Ovary (tissue), 9 donors: ENCODE data around the gene SORBS1. TPM values are rescaled to one million over a fixed set of nuclear protein-coding genes. Genes with fewer than 3 reads are reported as not detected.

ENCODE experiments used
- DNase-seq, 5 donors: peaks; one replicate each; pipeline ENCODE4 v3.0.0-alpha.2; 2019 to 2020
- H3K27ac ChIP-seq, 2 donors: fragments of 200-600 bp; one replicate each; pipeline versions ENCODE4 v1.5.1 to v1.8.0; 2019 to 2022
- H3K27me3 ChIP-seq: fragments of 200-600 bp; one replicate; pipeline ENCODE4 v1.8.0; 2022
- H3K36me3 ChIP-seq: fragments of 200-600 bp; sonication (generic); one replicate; pipeline ENCODE4 v1.5.1; 2019
- H3K4me1 ChIP-seq: one replicate; pipeline ENCODE4 v1.8.1; 2013; ENCODE audit warnings: mild to moderate bottlenecking, moderate library complexity; ENCODE audit not compliant: insufficient read depth
- H3K4me3 ChIP-seq: fragments of 200-600 bp; sonication (generic); one replicate; pipeline ENCODE4 v1.5.1; 2017
- H3K9me3 ChIP-seq, 2 donors: fragments of 200-600 bp in 1 of 2; sonication (generic) in 1 of 2; one replicate each; pipeline versions ENCODE4 v1.5.1 to v1.8.1; 2013 to 2019; ENCODE audit warnings: mild to moderate bottlenecking in 1 of 2, moderate library complexity in 1 of 2
- EP300 ChIP-seq: sonication (generic); formaldehyde crosslinking; IDR thresholded peaks from one replicate; pipeline ENCODE4 v1.6.1; 2017; ENCODE audit warnings: antibody characterized with exemption
- POLR2A ChIP-seq: fragments of 450-650 bp; IDR thresholded peaks from one replicate; pipeline ENCODE4 v1.6.1; 2017; ENCODE audit warnings: antibody characterized with exemption, mild to moderate bottlenecking, moderate library complexity
- WGBS, 3 donors: extraction: QIAGEN DNeasy Blood & Tissue Kit in 1 of 3; methylation state at CpG; one replicate each; pipeline versions ENCODE4 v1.1.5 to v1.1.7; 2013 to 2017; 5-methylcytosine and 5-hydroxymethylcytosine counted together
- intact Hi-C, 4 donors: fragments of 100-400 bp; cut with DNase I; formaldehyde crosslinking; loops; one replicate each; pipeline versions ENCODE4 v1.11.0 to v1.15.1; 2022 to 2023
- polyA plus RNA-seq, 2 donors: library from polyadenylated mRNA; stranded (reverse); fragments of 200-250 nt in 1 of 2; fragments of 350-450 nt in 1 of 2; fragmentation: Illumina TruSeq in 1 of 2; extraction: RNeasy Lipid Tissue Mini Kit (QIAGEN cat#74804) in 1 of 2; gene quantifications; one replicate each; pipeline ENCODE4 v1.2.3, GENCODE V29; 2013 to 2014
- total RNA-seq, 7 donors: library from RNA; depleted of rRNA in 2 of 7; stranded (reverse); fragments of >200 nt in 2 of 7; fragmentation: NEBNext Ultra II Directional in 3 of 7; extraction: Animal tissue kit (Norgen Biotek cat#: 25700) in 3 of 7; gene quantifications; one replicate each; pipeline versions ENCODE4 v1.1.0 to v1.2.4, GENCODE V29; 2016 to 2023
- TF ChIP-seq, protein P1 (sequence below), 3 donors: fragments of 450-650 bp in 2 of 3; fragments of 200-600 bp in 1 of 3; IDR thresholded peaks; one replicate each; pipeline versions ENCODE4 v1.5.1 to v1.8.0; 2016 to 2022; ENCODE audit warnings: antibody characterized with exemption in 3 of 3, mild to moderate bottlenecking in 1 of 3
- donor health status: DM: no; HTN: no; CAD: no; lungs with moderate emphysema.
- donor health status: DM: no; HTN: no; CAD: no.
- donor health status: Bipolar disorder and iron deficiency.
- donor health status: DM: yes; HTN: yes; CAD: no.
- donor health status: DM: no; HTN: no; CAD: no.
- donor health status: DM: yes; HTN: yes; CAD: no.

SORBS1 gene
- total and polyA plus RNA-seq, 9 donors: 10.7 to 156 (median 20.0) TPM

GRCh38 chr10:95539560-95540284, 21.4 kb downstream of the SORBS1 start:
- H3K27ac ChIP-seq: no peak overlapping the region
- 82 to 89% (median 83%) methylated on average over 7 of the region's 7 CpGs for WGBS, 3 donors
- no peak overlapping the region for H3K4me3 ChIP-seq
- DNase-seq: no peak
- intact Hi-C loops: no loop called here
- no peak for TF ChIP-seq EP300
- no peak for TF ChIP-seq POLR2A
- TF ChIP-seq, protein P1, sequence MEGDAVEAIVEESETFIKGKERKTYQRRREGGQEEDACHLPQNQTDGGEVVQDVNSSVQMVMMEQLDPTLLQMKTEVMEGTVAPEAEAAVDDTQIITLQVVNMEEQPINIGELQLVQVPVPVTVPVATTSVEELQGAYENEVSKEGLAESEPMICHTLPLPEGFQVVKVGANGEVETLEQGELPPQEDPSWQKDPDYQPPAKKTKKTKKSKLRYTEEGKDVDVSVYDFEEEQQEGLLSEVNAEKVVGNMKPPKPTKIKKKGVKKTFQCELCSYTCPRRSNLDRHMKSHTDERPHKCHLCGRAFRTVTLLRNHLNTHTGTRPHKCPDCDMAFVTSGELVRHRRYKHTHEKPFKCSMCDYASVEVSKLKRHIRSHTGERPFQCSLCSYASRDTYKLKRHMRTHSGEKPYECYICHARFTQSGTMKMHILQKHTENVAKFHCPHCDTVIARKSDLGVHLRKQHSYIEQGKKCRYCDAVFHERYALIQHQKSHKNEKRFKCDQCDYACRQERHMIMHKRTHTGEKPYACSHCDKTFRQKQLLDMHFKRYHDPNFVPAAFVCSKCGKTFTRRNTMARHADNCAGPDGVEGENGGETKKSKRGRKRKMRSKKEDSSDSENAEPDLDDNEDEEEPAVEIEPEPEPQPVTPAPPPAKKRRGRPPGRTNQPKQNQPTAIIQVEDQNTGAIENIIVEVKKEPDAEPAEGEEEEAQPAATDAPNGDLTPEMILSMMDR (IDR thresholded peaks at IDR 0.05): no peak
- H3K27me3 ChIP-seq: no peaks in the 10 kb centered on the region
- no peaks in the 10 kb centered on the region for H3K36me3 ChIP-seq
- H3K4me1 ChIP-seq: peaks cover 2% of the 10 kb centered on the region
- H3K9me3 ChIP-seq: no peaks in the 10 kb centered on the region

GRCh38 chr10:95538412-95538811, 22.8 kb downstream of the SORBS1 start:
- no peak for DNase-seq
- Histone ChIP-seq H3K4me1 (no peaks in the 10 kb centered on the region), H3K9me3 (no peaks in the 10 kb centered on the region), H3K27me3 (no peaks in the 10 kb centered on the region), H3K36me3 (no peaks in the 10 kb centered on the region), H3K4me3 (no peak overlapping the region), H3K27ac (no peak overlapping the region)
- 62 to 69% (median 68%) methylated on average over 5 of the region's 5 CpGs for WGBS, 3 donors
- TF ChIP-seq POLR2A (no peak), EP300 (no peak)
- TF ChIP-seq, protein P1 (IDR thresholded peaks at IDR 0.05): no peak
- intact Hi-C loops: no loop called here

GRCh38 chr10:95537542-95537927, 23.6 kb downstream of the SORBS1 start:
- H3K27me3 ChIP-seq: no peaks in the 10 kb centered on the region
- intact Hi-C loops: no loop called here
- no peaks in the 10 kb centered on the region for H3K9me3 ChIP-seq
- no peaks in the 10 kb centered on the region for H3K4me1 ChIP-seq
- TF ChIP-seq POLR2A: no peak
- TF ChIP-seq EP300: no peak
- no peaks in the 10 kb centered on the region for H3K36me3 ChIP-seq
- WGBS, 3 donors: 75 to 90% (median 85%) methylated on average over 4 of the region's 4 CpGs
- DNase-seq: no peak
- H3K27ac ChIP-seq: no peak overlapping the region
- no peak overlapping the region for H3K4me3 ChIP-seq

DNA sequence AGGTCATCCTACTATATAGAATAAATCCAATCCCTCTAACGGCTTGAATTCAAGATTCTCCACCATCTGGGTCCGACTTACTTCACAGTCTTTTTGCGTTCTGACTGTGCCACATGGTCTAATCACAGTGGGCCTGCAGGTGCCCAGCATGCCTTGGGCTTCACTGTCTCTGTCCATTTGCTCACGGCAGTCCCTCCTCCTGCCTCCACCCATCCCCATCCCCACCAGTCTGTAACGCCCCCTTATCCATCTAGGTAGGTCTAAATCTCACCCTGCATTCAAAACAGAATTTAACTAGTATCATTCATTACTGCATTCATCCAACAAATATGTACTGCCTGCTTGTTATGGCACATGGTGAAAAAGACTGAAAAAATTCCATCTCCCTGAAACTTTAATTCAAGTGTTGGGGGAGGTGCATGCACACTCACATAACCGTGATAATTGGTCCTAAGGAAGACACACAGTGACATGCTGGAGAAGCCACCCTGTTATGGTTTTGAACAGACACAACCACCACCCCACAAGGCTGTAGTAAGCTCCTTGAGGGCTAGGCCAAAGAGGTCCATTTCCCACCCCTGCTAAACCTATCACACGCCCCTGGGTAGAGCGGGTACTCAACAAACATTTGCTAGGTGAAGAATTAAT, 24.2 kb downstream of the SORBS1 start:
- Histone ChIP-seq H3K4me1 (no peaks in the 10 kb centered on the region), H3K27ac (no peak overlapping the region), H3K4me3 (no peak overlapping the region), H3K27me3 (no peaks in the 10 kb centered on the region), H3K36me3 (no peaks in the 10 kb centered on the region), H3K9me3 (no peaks in the 10 kb centered on the region)
- WGBS, 3 donors: 93 to 96% (median 94%) methylated on average over 8 of the region's 8 CpGs
- no peak for DNase-seq
- TF ChIP-seq EP300 (no peak), POLR2A (no peak)
- TF ChIP-seq, protein P1 (IDR thresholded peaks at IDR 0.05): no peak
- intact Hi-C loops: no loop called here

GRCh38 chr10:95536017-95536416, 25.2 kb downstream of the SORBS1 start:
- Histone ChIP-seq H3K9me3 (no peaks in the 10 kb centered on the region), H3K4me1 (no peaks in the 10 kb centered on the region), H3K36me3 (no peaks in the 10 kb centered on the region), H3K4me3 (no peak overlapping the region), H3K27ac (no peak overlapping the region), H3K27me3 (no peaks in the 10 kb centered on the region)
- DNase-seq: no peak
- TF ChIP-seq POLR2A: no peak
- TF ChIP-seq EP300: no peak
- TF ChIP-seq, protein P1 (IDR thresholded peaks at IDR 0.05): no peak
- 44 to 50% (median 49%) methylated on average over 8 of the region's 8 CpGs for WGBS, 3 donors
- intact Hi-C loops: no loop called here
